Neural cell (in vitro differentiated cells): ENCODE results near the gene DAPP1. TPM values are rescaled to one million over a fixed set of nuclear protein-coding genes. Genes with fewer than 3 reads are reported as not detected.

Source experiments
- H2AFZ ChIP-seq: fragments of 200-600, 300-800 bp; sonication (generic), shearing (Covaris generic); 2 replicates; pipeline ENCODE4 v1.6.0; 2014; ENCODE audit warnings: low read depth, mild to moderate bottlenecking, antibody characterized with exemption, low read length, moderate library complexity
- H3F3A ChIP-seq: fragments of 200-600 bp; shearing (Covaris generic); 2 replicates; pipeline ENCODE4 v1.6.1; 2016; ENCODE audit warnings: mild to moderate bottlenecking, moderate library complexity, mixed read lengths, antibody characterized with exemption, low read length; ENCODE audit not compliant: insufficient read depth, poor library complexity, severe bottlenecking
- H3K27ac ChIP-seq: fragments of 200-600, 300-800 bp; sonication (generic), shearing (Covaris generic); 2 replicates; pipeline ENCODE4 v1.5.1; 2014; ENCODE audit warnings: mild to moderate bottlenecking, low read length, moderate library complexity
- H3K27me3 ChIP-seq: fragments of 300-800, 200-600 bp; sonication (generic), shearing (Covaris generic); 2 replicates; pipeline ENCODE4 v1.6.0; 2014; ENCODE audit warnings: mild to moderate bottlenecking, low read depth, low read length, moderate library complexity; ENCODE audit not compliant: insufficient read depth
- H3K36me3 ChIP-seq: fragments of 300-800, 200-600 bp; sonication (generic), shearing (Covaris generic); 2 replicates; pipeline ENCODE4 v1.5.1; 2014; ENCODE audit warnings: mild to moderate bottlenecking, antibody characterized with exemption, low read length, moderate library complexity; ENCODE audit not compliant: insufficient read depth
- H3K4me2 ChIP-seq: fragments of 300-800, 200-600 bp; sonication (generic), shearing (Covaris generic); 2 replicates; pipeline ENCODE4 v1.6.0; 2014; ENCODE audit warnings: mild to moderate bottlenecking, low read length
- H3K4me3 ChIP-seq: fragments of 300-800, 200-600 bp; sonication (generic), shearing (Covaris generic); 2 replicates; pipeline ENCODE4 v1.5.1; 2014; ENCODE audit warnings: mild to moderate bottlenecking, low read length, moderate library complexity
- H3K79me2 ChIP-seq: fragments of 200-600 bp; shearing (Covaris generic); replicated peaks from 2 replicates; pipeline ENCODE4 v1.6.0; 2014; ENCODE audit warnings: mild to moderate bottlenecking, low read length, moderate library complexity; ENCODE audit not compliant: insufficient read depth
- H3K9ac ChIP-seq: fragments of 300-800, 200-600 bp; sonication (generic), shearing (Covaris generic); 2 replicates; pipeline ENCODE4 v1.6.1; 2016; ENCODE audit warnings: mild to moderate bottlenecking, low read length, mixed read lengths
- H3K9me2 ChIP-seq: fragments of 200-600 bp; shearing (Covaris generic); 2 replicates; pipeline ENCODE4 v1.6.1; 2016; ENCODE audit warnings: mild to moderate bottlenecking, low read length, mixed read lengths; ENCODE audit not compliant: insufficient read depth
- H3K9me3 ChIP-seq: fragments of 200-600, 300-800 bp; sonication (generic), shearing (Covaris generic); 2 replicates; pipeline ENCODE4 v1.6.1; 2016; ENCODE audit warnings: mild to moderate bottlenecking, mixed run types, low read length, moderate library complexity, mixed read lengths
- H4K20me1 ChIP-seq: fragments of 200-600 bp; shearing (Covaris generic); 2 replicates; pipeline ENCODE4 v1.6.1; 2016; ENCODE audit warnings: mild to moderate bottlenecking, mixed run types; ENCODE audit not compliant: insufficient read depth
- CTCF ChIP-seq: fragments of 450-650 bp; IDR thresholded peaks from 2 replicates; pipeline ENCODE4 v1.5.1; 2014; ENCODE audit warnings: antibody characterized with exemption, mild to moderate bottlenecking, moderate library complexity; ENCODE audit not compliant: poor library complexity, severe bottlenecking
- EP300 ChIP-seq: fragments of 450-650 bp; conservative IDR thresholded peaks from 2 replicates; pipeline ENCODE4 v1.6.1; 2014; ENCODE audit warnings: antibody characterized with exemption, mild to moderate bottlenecking, moderate library complexity; ENCODE audit not compliant: poor library complexity, severe bottlenecking
- EZH2 ChIP-seq: fragments of 200-600, 300-800 bp; shearing (Covaris generic), sonication (generic); IDR thresholded peaks from 2 replicates; pipeline ENCODE4 v1.6.1; 2014; ENCODE audit warnings: antibody characterized with exemption, low read length, borderline replicate concordance, mild to moderate bottlenecking; ENCODE audit not compliant: insufficient read depth, poor library complexity, severe bottlenecking
- MXI1 ChIP-seq: fragments of 450-650 bp; conservative IDR thresholded peaks from 2 replicates; pipeline ENCODE4 v1.6.1; 2014; ENCODE audit warnings: antibody characterized with exemption, mild to moderate bottlenecking; ENCODE audit not compliant: poor library complexity, severe bottlenecking
- POLR2AphosphoS5 ChIP-seq: IDR thresholded peaks from 2 replicates; pipeline ENCODE4 v1.6.1; 2012
- RAD21 ChIP-seq: fragments of 450-650 bp; conservative IDR thresholded peaks from 2 replicates; pipeline ENCODE4 v1.6.1; 2014; ENCODE audit warnings: antibody characterized with exemption, mild to moderate bottlenecking, moderate library complexity
- REST ChIP-seq: IDR thresholded peaks from 2 replicates; pipeline ENCODE4 v1.6.1; 2012; ENCODE audit warnings: borderline replicate concordance
- SMC3 ChIP-seq: fragments of 450-650 bp; conservative IDR thresholded peaks from 2 replicates; pipeline ENCODE4 v1.6.1; 2014; ENCODE audit warnings: antibody characterized with exemption, mild to moderate bottlenecking, moderate library complexity; ENCODE audit not compliant: poor library complexity
- TAF1 ChIP-seq: IDR thresholded peaks from 2 replicates; pipeline ENCODE4 v1.6.1; 2012; ENCODE audit warnings: low read depth
- polyA plus RNA-seq: library from polyadenylated mRNA; depleted of rRNA; stranded (reverse); fragments of >200 nt; gene quantifications from 2 replicates; pipeline ENCODE4 v1.2.3, GENCODE V29; 2014

The DAPP1 gene
- polyA plus RNA-seq, 1 donor from 2014 or later, result not detected

GRCh38 chr4:99875071-99875470 lies 58.4 kb downstream of the DAPP1 start:
- Histone ChIP-seq H3K9ac (no peak overlapping the region), H3K27me3 (no peaks in the 10 kb centered on the region), H3K36me3 (no peaks in the 10 kb centered on the region), H3K4me3 (no peak overlapping the region), H2AFZ (no peak overlapping the region), H3K9me2 (no peaks in the 10 kb centered on the region), H4K20me1 (no peaks in the 10 kb centered on the region), H3K27ac (no peak overlapping the region), H3K9me3 (no peaks in the 10 kb centered on the region), H3K4me2 (no peak overlapping the region), H3K79me2 (no peaks in the 10 kb centered on the region), H3F3A (no peaks in the 10 kb centered on the region)
- no peak for TF ChIP-seq SMC3
- TF ChIP-seq EP300, result no peak
- no peak for TF ChIP-seq TAF1
- no peak for TF ChIP-seq POLR2AphosphoS5
- TF ChIP-seq REST, result no peak
- no peak for TF ChIP-seq EZH2
- no peak for TF ChIP-seq RAD21
- no peak for TF ChIP-seq MXI1
- TF ChIP-seq CTCF, result no peak

GRCh38 chr4:99876946-99877345 lies 60.3 kb downstream of the DAPP1 start:
- Histone ChIP-seq H3K9me2 (no peaks in the 10 kb centered on the region), H3K9me3 (no peaks in the 10 kb centered on the region), H3K27ac (no peak overlapping the region), H2AFZ (no peak overlapping the region), H3K27me3 (no peaks in the 10 kb centered on the region), H3K36me3 (peaks cover 9% of the 10 kb centered on the region), H3K4me2 (no peak overlapping the region), H3K9ac (no peak overlapping the region), H3K4me3 (no peak overlapping the region), H4K20me1 (no peaks in the 10 kb centered on the region), H3K79me2 (no peaks in the 10 kb centered on the region), H3F3A (no peaks in the 10 kb centered on the region)
- TF ChIP-seq REST (no peak), SMC3 (no peak), RAD21 (no peak), POLR2AphosphoS5 (no peak), EP300 (no peak), MXI1 (no peak), TAF1 (no peak), CTCF (no peak), EZH2 (no peak)
